HG03045 (cell line): ENCODE results near the gene CD70.
"Not testable (repeated sequence)": the region's sequence is repeated elsewhere in the genome, so short reads cannot be mapped to it uniquely, and the experiment has no call there.

Experiments
- ATAC-seq: cut with Tn5 transposase; IDR thresholded peaks from one replicate; pipeline ENCODE4 v1.9.1; 2021; ENCODE audit warnings: mild to moderate bottlenecking, moderate library complexity; ENCODE audit not compliant: unreplicated experiment

CD70 gene

DNA sequence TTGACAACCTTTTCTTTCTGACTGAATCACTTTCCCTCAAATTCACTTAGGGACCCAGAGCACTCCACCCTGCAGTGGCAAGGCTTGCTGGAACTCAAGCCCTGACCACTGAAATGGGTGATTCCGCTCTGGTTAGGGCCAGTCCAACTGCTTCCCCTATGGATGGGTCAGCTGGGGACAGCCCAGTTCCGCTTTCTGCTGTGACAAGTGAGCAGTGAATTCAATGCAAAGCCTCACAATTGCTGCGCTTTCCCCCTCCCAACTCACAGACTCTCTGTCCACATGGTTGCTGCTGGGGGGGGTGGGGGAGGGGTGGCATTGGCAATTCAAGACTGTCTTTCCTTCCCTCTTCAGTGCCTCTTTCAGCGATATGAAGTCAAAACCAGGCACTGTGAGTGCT is 18.7 kb downstream of the CD70 start:
- ATAC-seq: no peak

DNA sequence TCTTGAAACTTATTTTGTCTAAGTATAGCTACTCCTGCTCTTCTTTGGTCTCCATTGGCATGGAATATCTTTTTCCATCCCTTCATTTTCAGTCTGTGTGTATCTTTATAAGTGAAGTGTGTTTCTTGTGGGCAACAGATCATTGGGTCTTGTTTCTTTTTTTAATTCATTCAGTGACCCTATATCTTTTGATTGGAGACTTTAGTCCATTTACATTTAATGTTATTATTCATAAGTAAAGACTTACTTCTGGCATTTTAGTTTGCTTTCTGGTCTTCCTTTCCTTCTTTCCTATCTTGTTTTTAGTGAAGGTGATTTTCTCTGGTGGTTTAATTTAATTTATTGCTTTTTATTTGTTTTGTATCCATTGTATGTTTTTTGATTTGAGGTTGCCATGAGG is 19.8 kb downstream of the CD70 start:
- no peak for ATAC-seq

DNA sequence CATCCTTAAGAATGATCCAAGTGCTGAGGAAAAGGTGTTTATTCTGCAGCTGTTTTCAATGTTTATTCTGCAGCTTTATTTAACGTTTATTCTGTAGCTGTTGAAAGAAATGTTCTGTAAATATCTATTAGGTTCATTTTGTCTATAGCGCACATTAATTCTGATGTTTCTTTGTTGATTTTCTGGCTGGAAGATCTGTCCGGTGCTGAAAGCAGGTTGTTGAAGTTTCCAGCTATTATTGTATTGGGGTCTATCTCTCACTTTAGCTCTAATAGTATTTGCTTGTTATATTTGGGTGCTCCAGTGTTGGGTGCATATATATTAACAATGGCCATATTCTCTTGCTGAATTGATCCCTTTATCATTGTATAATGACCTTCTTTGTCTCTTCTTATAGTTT is 20.2 kb downstream of the CD70 start:
- ATAC-seq: no peak

DNA sequence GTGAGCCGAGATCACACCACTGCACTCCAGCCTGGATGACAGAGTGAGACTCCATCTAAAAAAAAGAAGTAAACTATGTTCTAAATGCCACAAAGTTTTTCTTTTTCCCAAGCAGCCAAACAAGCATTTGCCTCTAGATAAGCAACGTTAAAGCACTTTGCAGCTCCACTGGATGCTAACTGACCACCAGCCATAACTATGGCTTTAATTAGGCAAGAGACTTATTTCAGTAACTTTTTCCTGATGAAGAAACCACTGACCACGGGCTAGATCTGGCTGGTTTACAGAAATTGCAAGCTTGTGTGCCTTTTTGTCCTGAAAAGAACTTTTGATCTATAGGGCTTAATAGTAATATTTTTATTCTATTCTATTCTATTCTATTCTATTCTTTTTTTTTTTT is 22.1 kb downstream of the CD70 start:
- ATAC-seq: no peak

DNA sequence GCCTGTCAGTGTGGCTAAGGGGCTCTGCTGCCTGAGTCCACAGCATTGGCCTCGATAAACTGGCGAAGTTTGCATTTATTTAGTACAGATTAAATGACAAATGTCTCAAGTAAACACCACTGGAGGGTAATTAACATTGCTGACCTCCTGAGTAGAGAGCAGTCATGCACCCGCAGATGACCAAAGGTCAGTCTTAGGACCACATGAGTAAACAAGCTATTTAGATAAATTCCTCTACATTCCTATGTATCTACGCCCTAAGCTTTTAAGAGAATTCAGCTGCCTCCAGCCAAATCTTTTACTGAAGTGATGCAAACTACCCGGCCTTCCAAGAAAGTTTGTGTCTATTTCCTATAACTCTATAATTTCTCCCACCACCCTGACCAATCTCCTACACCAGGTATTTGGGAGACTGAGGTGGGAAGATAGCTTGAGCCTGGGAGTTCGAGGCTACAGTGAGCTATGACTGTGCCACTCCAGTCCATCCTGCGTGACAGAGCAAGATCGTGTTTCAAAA is 22.9 kb downstream of the CD70 start:
- no peak for ATAC-seq

DNA sequence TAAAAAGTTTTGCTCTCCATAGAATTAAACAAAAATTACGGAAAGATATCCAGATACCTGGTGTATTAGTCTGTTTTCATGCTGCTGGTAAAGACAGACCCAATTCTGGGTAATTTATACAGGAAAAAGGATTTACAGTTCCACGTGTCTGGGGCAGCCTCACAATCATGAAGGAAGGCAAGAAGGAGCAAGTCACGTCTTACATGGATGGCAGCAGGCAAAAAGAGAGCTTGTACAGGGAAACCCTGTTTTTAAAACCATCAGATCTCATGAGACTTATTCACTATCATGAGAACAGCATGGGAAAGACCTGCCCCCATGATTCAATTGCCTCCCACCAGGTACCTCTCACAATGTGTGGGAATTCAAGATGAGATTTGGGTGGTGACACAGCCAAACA is 24.2 kb downstream of the CD70 start:
- ATAC-seq: not testable (repeated sequence)

DNA sequence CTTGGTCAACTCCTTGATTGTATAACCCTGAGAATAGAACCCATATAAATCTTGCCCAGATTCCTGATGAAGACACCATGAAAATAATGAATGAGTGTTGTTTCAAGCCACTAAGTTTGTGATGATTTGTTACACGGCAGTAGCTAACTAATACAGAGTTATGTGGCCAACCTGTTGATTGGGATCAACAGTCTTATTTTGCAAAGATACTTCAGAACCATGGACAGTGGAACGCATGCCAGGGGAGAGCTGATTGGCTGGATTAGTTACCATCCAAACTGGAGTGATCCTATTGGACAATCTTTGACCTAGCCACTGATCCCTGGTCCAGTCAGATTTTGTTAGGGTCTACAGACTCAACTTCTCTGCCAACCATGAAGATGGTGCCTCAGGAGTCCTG is 26.6 kb downstream of the CD70 start:
- no peak for ATAC-seq

DNA sequence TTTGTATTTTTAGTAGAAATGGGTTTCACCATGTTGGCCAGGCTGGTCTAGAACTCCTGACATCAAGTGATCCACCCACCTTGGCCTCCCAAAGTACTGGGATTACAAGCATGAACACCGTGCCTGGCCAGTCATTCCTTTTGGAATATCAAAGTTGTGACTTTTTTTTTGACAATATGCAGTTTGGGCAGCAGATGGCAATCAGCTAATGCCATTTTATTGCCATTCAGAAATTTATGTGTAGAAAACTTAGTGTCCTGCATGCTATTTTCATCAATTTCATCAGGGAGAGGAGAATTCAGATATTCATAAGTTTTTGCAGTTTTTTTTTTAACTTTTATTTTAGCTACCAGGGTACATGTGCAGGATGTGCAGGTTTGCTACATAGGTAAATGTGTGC is 28.5 kb downstream of the CD70 start:
- ATAC-seq: not testable (repeated sequence)

DNA sequence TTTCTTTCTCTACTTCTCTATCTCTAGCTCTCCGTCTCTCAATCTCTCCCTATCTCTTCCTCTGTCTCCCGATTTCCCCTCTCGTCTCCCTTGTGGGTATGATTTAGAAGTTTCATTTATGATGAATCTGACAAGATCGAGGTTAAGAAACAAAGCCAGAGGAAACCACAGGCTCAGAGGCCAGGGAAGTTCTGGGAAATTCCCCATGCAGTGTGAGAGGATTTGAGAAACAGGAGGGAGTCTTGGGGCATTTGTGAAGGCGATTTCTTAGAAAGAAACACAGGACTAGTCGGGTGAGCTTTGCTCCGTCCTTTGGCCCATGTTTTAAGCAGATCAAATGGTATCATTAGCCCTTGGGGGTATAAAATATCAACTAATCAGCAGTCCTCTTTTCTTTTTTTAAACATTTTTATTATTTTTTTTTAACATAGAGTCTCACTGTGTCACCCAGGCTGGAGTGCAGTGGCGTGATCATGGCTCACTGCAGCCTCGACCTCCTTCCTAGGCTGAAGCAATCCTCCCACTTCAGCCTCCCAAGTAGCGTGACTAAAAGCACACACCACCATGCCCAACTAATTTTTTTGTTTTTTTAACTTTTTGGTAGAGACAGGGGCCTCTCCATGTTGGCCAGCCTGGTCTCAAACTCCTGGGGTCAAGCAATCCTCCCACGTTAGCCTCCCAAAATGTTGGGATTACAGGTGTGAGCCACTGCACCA is 34.3 kb downstream of the CD70 start:
- ATAC-seq: no peak

DNA sequence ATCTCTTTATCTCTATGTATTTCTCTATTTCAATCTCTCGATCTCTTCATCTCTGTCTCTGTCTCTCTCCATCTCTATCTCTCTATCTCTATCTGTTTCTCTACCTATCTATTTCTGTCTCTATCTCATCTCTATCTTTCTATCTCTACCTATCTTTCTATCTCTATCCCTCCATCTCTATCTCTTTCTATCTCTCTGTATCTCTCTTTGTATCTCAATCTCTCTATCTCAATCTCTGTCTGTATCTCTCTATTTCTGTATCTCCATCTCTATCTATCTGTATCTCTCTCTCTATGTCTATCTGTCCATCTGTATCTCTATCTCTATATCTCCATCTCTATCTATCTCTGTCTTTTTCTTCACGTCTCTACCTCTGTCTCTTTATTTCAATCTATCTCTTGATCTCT is 34.9 kb downstream of the CD70 start:
- no peak for ATAC-seq

DNA sequence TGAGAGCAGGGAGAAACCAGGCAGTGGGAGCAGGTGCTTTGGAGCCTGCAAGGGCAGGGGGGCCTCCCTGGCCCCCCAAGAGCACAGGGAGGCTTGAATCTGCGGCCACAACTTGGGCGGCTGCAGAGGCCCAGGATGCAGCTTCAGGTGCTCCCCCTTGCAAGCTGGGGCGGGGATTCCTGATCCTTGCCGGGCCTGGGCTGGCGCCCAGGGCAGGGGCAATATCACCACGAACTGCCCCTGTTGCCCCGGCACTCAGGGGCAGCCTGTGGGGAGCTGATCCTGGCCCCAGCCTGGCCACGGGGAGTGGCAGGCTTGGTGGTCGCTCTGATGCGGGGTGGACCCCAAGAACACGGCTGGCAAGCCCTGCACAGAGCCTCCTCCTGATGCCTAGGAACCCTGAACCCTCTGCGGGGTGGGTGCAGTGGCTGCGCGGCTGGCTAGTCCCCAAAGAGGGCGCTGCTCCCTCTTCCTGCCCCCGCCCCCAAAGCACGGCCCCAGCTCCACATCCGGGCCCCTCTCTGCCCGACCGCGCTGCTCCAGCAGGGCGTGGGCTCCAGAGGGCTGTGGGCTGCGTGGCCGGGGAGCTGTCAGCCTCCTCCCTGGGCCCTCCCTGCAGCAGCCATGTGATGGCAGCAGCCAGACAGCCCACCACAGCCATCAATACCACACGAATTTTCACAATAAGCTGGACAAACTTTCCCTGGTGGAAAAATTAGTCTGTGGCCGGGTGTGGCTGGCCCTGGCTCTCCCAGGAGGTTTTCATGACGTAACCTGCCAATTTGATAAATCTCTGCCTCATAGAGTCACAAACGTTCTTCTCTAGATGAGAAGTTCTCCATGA is 39.1 kb downstream of the CD70 start:
- no peak for ATAC-seq

DNA sequence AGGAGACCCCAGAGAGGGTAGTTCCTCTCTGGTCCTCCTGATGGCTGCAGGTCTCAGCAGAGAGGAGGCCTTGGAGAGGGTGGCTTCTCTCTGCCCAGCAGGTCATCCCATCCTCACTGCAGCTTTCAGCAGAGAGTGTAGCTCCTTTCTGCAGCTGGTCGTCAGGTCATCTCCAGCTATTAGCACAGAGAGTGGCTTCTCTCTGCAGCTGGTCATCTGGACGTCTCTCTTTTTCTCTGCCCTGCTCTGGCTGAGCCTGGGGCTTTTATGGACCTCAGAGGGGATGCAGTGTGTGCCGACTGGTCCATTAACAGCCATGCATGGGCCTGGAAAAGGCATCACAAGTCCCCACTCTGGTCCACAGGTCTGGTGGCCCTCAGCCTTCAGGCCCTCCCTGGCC is 39.9 kb downstream of the CD70 start:
- no peak for ATAC-seq

DNA sequence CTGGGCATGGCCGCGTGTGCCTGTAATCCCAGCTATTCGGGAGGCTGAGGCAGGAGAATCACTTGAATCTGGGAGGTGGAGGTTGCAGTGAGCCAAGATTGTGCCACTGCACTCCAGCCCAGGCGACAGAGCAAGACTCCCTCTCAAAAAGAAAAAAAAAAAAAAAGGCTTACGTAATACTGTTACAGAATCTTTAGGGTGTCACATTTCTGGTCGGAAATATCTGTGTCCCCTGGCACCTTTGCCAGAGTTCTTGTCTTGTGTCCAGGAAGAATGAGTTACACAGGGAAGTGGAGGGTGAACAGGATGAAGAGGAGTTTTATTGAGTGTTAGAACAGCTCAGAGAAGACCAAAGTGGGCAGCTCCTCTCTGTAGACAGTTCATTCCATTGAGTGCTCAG is 40.3 kb downstream of the CD70 start:
- ATAC-seq: not testable (repeated sequence)

DNA sequence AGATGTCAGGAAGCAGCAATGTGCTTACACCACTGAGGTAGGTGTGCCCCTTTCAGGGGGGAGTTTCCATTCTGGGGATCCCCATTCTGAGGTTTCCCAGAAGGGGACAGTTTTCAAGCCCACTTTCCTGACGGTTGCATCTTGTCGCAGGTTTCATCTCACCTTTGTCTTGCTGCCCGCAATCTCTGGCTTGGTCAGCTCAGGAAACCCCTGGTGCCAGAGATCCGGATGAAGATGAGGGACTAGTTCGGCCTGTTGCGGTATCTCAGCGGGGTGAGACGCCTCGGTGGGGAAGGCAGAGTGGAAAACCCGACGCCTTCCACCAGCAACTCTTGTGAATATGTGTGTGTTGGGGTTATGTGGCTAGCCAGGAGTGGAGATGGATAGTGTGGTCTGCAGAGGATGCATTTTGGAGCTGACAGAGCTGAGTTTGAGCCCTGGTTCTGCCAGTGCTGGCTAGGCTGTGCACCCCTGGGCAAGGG is 47.0 kb downstream of the CD70 start:
- ATAC-seq: no peak

DNA sequence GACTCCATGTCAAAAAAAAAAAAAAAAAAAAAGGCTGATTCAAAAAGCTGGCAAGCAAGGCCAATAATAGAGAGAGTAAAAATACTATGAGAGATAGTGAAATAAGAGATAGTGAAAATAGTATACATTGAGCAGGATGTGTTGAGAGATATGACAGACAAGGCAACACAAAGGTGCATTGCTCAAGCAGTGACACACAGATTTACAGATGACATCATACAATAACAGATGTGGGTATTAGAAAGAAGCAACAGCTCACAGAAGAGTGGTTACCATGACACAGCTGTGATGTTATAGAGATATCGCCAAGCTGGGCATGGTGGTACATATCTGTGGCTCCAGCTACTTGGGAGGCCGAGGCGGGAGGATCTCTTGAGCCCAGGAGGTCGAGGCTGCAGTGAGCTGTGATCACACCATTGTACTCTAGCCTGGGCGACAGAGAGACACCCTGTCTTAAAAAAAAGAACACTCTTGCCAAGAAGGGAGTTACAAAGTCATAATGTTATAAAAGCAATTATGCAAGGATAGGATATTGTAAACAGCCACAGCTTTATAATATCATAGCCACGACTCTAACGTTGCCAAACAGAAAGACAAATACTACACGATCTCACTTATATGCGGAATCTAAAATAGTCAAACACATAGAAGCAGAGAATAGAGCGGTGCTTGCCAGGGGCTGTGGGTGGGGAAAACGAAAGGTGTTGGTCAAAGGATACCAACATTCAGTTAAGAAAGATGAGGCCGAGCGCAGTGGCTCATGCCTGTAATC is 49.8 kb downstream of the CD70 start:
- ATAC-seq: no peak

DNA sequence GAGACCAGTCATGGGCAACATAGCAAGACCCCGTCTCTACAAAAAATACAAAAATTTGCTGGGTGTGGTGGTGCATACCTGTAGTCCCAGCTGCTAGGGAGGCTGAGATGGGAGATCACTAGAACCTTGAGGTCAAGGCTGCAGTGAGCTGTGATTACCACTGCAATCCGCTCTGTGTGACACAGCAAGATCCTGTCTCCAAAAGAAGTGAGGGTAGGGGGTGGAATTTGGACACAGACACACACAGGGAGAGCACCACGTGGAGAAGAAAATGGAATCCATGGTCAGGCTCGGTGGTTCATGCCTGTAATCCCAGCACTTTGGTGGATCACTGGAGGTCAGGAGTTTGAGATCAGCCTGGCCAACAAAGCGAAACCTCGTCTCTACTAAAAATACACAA is 51.4 kb downstream of the CD70 start:
- no peak for ATAC-seq
